CD4-positive, CD25-positive, alpha-beta regulatory T cell (primary cell): ENCODE measurements around the gene GPR39. TPM values are rescaled to one million over a fixed set of nuclear protein-coding genes. Genes with fewer than 3 reads are reported as not detected.

Experiments used
- ATAC-seq, 2 donors: fragments of 150-1000 bp; cut with Tn5 transposase; one replicate each; pipeline ENCODE4 v1.10.0; 2021; ENCODE audit warnings: low read depth in 2 of 2, moderate number of reproducible peaks in 2 of 2, moderate library complexity in 1 of 2
- DNase-seq, 3 donors: peaks; one replicate each; pipeline versions ENCODE4 v3.0.0 to v3.0.0-alpha.2; 2012 to 2022; ENCODE audit warnings: mixed read lengths in 1 of 3
- H3K27ac ChIP-seq: one replicate; pipeline ENCODE4 v1.7.0; 2013; ENCODE audit warnings: mild to moderate bottlenecking, low read length; ENCODE audit not compliant: insufficient read depth, poor library complexity, severe bottlenecking
- H3K27me3 ChIP-seq: one replicate; pipeline ENCODE4 v1.7.0; 2013; ENCODE audit warnings: low read length; ENCODE audit not compliant: control insufficient read depth, insufficient read depth
- H3K36me3 ChIP-seq: one replicate; pipeline ENCODE4 v1.7.0; 2013; ENCODE audit warnings: mild to moderate bottlenecking, low read length, moderate library complexity; ENCODE audit not compliant: control insufficient read depth, insufficient read depth
- H3K4me1 ChIP-seq: 2 replicates; pipeline ENCODE4 v1.7.0; 2013; ENCODE audit warnings: mild to moderate bottlenecking, low read length; ENCODE audit not compliant: insufficient read depth, control insufficient read depth, poor library complexity, severe bottlenecking
- H3K4me3 ChIP-seq: one replicate; pipeline ENCODE4 v1.7.0; 2013; ENCODE audit warnings: low read depth, mild to moderate bottlenecking, low read length, moderate library complexity
- H3K9me3 ChIP-seq, 2 experiments: 1 replicate in 1 of 2; 2 replicates in 1 of 2; pipeline ENCODE4 v1.7.0; 2013; ENCODE audit warnings: low read length in 2 of 2, mild to moderate bottlenecking in 1 of 2, moderate library complexity in 1 of 2; ENCODE audit not compliant: control insufficient read depth in 2 of 2
- H3K27ac Mint-ChIP-seq, 3 donors: one replicate each; pipeline ENCODE4 v1.8.0; 2020 to 2022; ENCODE audit warnings: mild to moderate bottlenecking in 3 of 3, mixed read lengths in 3 of 3, moderate library complexity in 2 of 3
- H3K27me3 Mint-ChIP-seq: one replicate; pipeline ENCODE4 v1.8.0; 2022; ENCODE audit warnings: mild to moderate bottlenecking, mixed read lengths
- H3K36me3 Mint-ChIP-seq: one replicate; pipeline ENCODE4 v1.8.0; 2020; ENCODE audit warnings: mixed read lengths
- H3K4me1 Mint-ChIP-seq, 4 donors: one replicate each; pipeline ENCODE4 v1.8.0; 2020 to 2022; ENCODE audit warnings: mixed read lengths in 4 of 4, mild to moderate bottlenecking in 1 of 4
- H3K4me3 Mint-ChIP-seq, 4 donors: one replicate each; pipeline ENCODE4 v1.8.0; 2020 to 2022; ENCODE audit warnings: mild to moderate bottlenecking in 4 of 4, mixed read lengths in 4 of 4, moderate library complexity in 3 of 4
- H3K9me3 Mint-ChIP-seq, 7 donors: one replicate each; pipeline ENCODE4 v1.8.0; 2020 to 2022; ENCODE audit warnings: mixed read lengths in 7 of 7, mild to moderate bottlenecking in 3 of 7, moderate library complexity in 2 of 7
- polyA plus RNA-seq, 4 donors: library from polyadenylated mRNA; unstranded; fragments of 300-500 nt; fragmentation: Illumina TruSeq; gene quantifications; one replicate each; pipeline ENCODE4 v1.2.3, GENCODE V29; 2021
- total RNA-seq: library from RNA; stranded (reverse); gene quantifications from one replicate; pipeline ENCODE4 v1.2.3, GENCODE V29; 2022

GPR39 gene
- total and polyA plus RNA-seq, 5 donors from 2014 or later = not detected

DNA sequence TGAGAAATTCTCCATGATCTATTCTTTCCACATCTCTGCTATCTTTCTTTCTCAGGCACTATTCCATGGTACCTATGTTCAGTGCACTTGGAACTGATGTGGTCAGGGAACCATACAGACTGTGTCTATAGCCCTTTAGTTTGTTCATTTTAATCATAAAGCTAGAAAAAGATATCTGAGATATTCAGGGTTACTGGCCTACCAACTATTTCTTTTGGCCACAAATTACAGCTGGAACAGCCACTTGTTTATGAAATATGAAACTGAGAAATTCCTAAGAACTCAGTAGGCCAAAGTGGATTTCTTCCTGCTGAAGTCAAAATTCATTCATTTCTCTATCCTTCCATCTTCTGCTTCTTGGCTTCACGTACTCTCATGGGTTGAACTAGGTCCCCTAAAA, 276.2 kb downstream of the GPR39 start:
- ATAC-seq (no peak), DNase-seq (no peak)
- H3K27ac ChIP-seq = no peak overlapping the region
- no peaks in the 10 kb centered on the region for H3K4me1 Mint-ChIP-seq
- no peaks in the 10 kb centered on the region for H3K36me3 ChIP-seq
- no peaks in the 10 kb centered on the region for H3K9me3 ChIP-seq
- H3K4me3 ChIP-seq = no peak overlapping the region
- H3K27ac Mint-ChIP-seq = no peak overlapping the region
- peaks cover 0 to 7% (median 2%) of the 10 kb centered on the region in 7 donors for H3K9me3 Mint-ChIP-seq
- no peaks in the 10 kb centered on the region for H3K27me3 Mint-ChIP-seq
- no peaks in the 10 kb centered on the region for H3K4me1 ChIP-seq
- H3K36me3 Mint-ChIP-seq = no peaks in the 10 kb centered on the region
- no peak overlapping the region for H3K4me3 Mint-ChIP-seq
- H3K27me3 ChIP-seq = no peaks in the 10 kb centered on the region
